Measurements from ENCODE around the gene P4HB.
A peak's percentile ranks its signal among the peaks of the same experiment; 100 is the strongest.

P4HB gene

GRCh38 chr17:81868674-81869220 lies 8.4 kb upstream of the P4HB start:
- DNase-seq (ENCODE audit: low spot score) = no peak

- no peak for DNase-seq (ENCODE audit: low spot score)
Observed at GRCh38 chr17:81867991-81868673, 7.8 kb upstream of the P4HB start.

GRCh38 chr17:81867170-81867990 lies 7.0 kb upstream of the P4HB start:
- no peak for DNase-seq (ENCODE audit: low spot score)

- DNase-seq (ENCODE audit: low spot score) = no peak
Observed at GRCh38 chr17:81866440-81867169, 6.3 kb upstream of the P4HB start.

GRCh38 chr17:81865733-81866439 lies 5.6 kb upstream of the P4HB start:
- no peak for DNase-seq (ENCODE audit: low spot score)

- no peak for DNase-seq (ENCODE audit: low spot score)
Observed at GRCh38 chr17:81865358-81865732, 5.0 kb upstream of the P4HB start.

GRCh38 chr17:81863833-81864768 lies 3.8 kb upstream of the P4HB start:
- no peak for DNase-seq (ENCODE audit: low spot score)

- DNase-seq (ENCODE audit: low spot score) = no peak
Observed at GRCh38 chr17:81863123-81863675, 2.9 kb upstream of the P4HB start.

GRCh38 chr17:81860756-81861568 lies 627 bp upstream of the P4HB start:
- DNase-seq (ENCODE audit: low spot score) = peak; percentile 100

- DNase-seq (ENCODE audit: low spot score) = peak; percentile 37
Observed at GRCh38 chr17:81858967-81859905, 1.1 kb downstream of the P4HB start.

GRCh38 chr17:81858170-81858966 lies 2.0 kb downstream of the P4HB start:
- no peak for DNase-seq (ENCODE audit: low spot score)

- peak; percentile 41 for DNase-seq (ENCODE audit: low spot score)
Observed at GRCh38 chr17:81854974-81855774, 5.2 kb downstream of the P4HB start.

GRCh38 chr17:81852237-81852636 lies 8.1 kb downstream of the P4HB start:
- no peak for DNase-seq (ENCODE audit: low spot score)

- DNase-seq (ENCODE audit: low spot score) = no peak
Observed at GRCh38 chr17:81851423-81851822, 8.9 kb downstream of the P4HB start.

- DNase-seq (ENCODE audit: low spot score) = no peak
Observed at GRCh38 chr17:81849457-81849856, 10.9 kb downstream of the P4HB start.

GRCh38 chr17:81846743-81847689 lies 13.3 kb downstream of the P4HB start:
- no peak for DNase-seq (ENCODE audit: low spot score)

Measured in hematopoietic multipotent progenitor cell treated with erythropoietin and hydrocortisone succinate and interleukin-3 and kit ligand, for 17 days (in vitro differentiated cells).